Spleen (tissue), 11 donors: Measurements from ENCODE around the gene USP34. TPM values are rescaled to one million over a fixed set of nuclear protein-coding genes. Genes with fewer than 3 reads are reported as not detected.

ENCODE experiments used
- polyA plus RNA-seq, 3 donors: library from polyadenylated mRNA; stranded (reverse); fragments of 200-250 nt; gene quantifications; one replicate each; pipeline ENCODE4 v1.2.1, GENCODE V29; 2013
- small RNA-seq, 4 donors: library from RNA; depleted of rRNA; stranded (forward); fragments of <200 nt; gene quantifications; one replicate each; pipeline ENCODE3, GENCODE V24; 2016
- total RNA-seq, 7 donors: library from RNA; depleted of rRNA in 3 of 7; stranded (reverse); fragments of >200 nt in 3 of 7; fragmentation: NEBNext Ultra II Directional in 4 of 7; extraction: Animal tissue kit (Norgen Biotek cat#: 25700) in 4 of 7; gene quantifications; one replicate each; pipeline versions ENCODE4 v1.1.0 to v1.2.1, GENCODE V29; 2016 to 2021
- donor health status: healthy with polysubstance abuse.
- donor health status: DM: no; HTN: no; CAD: no; lungs with moderate emphysema.
- donor health status: DM: no; HTN: no; CAD: no.
- donor health status: Bipolar disorder and iron deficiency.
- donor health status: healthy.
- donor health status: DM: no; HTN: no; CAD: no.
- donor health status: DM: yes; HTN: yes; CAD: no.

The USP34 gene
- total and polyA plus RNA-seq, 10 donors = 52.1 to 222 (median 142) TPM

Small RNA genes within 50 kb of the gene (small RNA-seq; reads per million reads assigned to genes)
- 0 reads per million in 4 donors for gene SNORA70B

Other genes with a start within 250 kb of the USP34 start
- 100 to 1,000 TPM in 5 of 7 donors, 10 to 100 TPM in 2; 98.2 to 164 (median 121) TPM for gene XPO1, start 67.3 kb upstream of the USP34 start, total RNA-seq
- 10 to 100 TPM; 56.8 to 82.3 (median 64.7) TPM for gene XPO1, start 67.3 kb upstream of the USP34 start, polyA plus RNA-seq